GM21528 (cell line): ENCODE data around the gene CRCP.
"Not testable (repeated sequence)": the region's sequence is repeated elsewhere in the genome, so short reads cannot be mapped to it uniquely, and the experiment has no call there.

Source experiments
- ATAC-seq: cut with Tn5 transposase; IDR thresholded peaks from one replicate; pipeline ENCODE4 v1.9.1; 2021; ENCODE audit warnings: mild to moderate bottlenecking, moderate library complexity; ENCODE audit not compliant: unreplicated experiment, low FRiP score

CRCP gene

DNA sequence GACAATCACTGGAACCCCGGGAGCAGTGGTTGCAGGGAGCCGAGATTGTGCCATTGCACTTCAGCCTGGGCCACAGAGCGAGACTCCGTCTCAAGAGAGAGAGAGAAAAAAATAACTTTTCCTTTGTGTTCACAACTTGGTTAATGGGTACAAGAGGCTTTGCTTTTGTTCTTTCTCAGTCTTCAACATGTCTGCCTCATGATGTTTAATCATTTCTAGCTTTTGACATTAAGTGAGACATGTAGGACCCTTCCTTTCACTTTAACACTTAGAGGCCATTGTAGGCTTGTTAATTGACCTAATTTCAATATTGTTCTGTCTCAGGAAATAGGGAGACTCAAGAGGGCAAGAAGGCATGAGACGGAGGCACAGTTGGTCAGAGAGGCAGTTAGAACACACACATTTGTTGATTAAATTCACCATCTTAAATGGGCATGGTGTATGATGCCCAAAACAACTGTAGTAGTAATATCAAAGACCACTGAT is 9.3 kb upstream of the CRCP start:
- ATAC-seq: no peak

DNA sequence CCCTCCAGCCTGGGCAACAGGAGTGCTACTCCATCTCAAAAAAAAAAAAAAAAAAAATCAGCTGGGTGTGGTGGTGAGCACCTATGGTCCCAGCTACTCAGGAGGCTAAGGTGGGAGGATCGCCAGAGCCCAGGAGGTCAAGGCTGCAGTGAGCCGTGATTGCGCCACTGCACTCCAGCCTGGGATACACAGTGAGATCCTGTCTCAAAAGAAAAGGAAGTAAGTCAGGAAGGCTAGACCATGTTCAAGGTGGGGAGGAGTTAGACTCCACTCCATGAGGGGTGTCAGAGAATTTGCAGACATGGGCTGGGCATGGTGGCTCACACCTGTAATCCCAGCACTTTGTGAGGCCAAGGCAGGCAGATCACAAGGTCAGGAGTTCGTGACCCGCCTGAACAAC is 6.2 kb upstream of the CRCP start:
- not testable (repeated sequence) for ATAC-seq

DNA sequence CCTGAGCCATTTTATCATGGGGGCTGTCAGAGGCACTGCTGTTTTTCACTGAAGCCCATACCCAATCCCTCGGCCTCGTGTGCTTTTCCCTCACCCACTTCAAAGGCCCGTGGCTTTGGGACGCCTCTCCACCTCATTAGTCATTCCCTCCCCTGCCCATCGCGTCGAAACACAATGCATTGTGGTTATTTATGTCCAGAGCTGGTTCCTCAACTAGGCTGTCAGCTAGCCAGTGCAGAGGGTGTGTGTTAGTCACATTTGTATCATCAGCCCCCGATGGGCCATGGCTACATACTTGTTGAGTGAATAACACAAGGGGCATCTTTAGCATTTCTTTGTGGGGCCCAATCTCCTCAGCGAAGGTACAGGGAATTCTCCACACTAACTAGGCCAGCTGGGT is 3.8 kb upstream of the CRCP start:
- ATAC-seq: no peak

DNA sequence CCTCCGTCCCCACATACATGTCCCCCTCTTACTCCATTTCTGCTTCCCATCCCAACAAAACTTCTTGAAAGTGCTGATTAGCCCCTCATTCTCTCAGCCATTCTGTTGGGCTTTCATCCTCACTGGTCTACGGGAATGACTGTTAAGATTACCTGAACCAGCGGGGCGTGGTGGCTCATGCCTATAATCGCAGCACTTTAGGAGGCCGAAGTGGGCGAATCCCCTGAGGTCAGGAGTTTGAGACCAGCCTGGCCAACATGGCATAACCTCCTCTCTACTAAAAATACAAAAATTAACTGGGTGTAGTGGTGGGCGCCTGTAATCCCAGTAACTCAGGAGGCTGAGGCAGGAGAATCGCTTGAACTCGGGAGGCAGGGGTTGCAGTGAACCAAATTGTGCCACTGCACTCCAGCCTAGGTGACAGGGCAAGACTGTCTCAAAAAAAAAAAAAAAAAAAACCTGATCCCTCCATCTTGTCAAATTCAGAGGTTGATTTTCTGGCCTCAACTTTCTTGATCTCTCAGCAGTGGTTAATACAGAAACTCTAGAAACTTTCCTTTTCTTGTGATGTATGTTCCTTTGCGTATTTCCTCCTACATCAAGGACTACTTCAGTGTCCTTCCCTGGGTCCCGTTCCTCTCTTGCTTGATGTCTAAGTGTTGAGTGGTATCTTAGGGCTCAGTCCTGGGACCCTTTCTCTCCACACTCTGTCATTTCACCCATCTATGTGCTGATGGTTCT is 2.2 kb downstream of the CRCP start:
- ATAC-seq: not testable (repeated sequence)

DNA sequence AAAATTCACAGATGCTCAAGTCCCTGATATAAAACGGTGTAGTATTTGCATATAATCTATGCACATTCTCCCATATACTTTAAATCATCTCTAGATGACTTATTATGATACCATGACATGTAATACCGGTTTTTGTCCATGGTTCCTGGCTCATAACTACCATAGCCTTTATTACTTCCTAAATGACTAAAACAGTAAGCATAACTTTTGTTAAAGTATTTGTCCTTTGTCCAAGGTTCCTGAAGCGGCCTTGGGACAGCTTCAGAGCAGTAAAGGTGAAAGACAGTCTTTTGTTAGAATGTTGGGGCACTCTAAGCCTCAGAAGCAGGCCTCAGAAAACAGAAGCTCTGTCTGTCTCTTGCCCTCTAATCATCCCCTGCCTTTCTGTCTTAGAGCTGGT is 4.0 kb downstream of the CRCP start:
- no peak for ATAC-seq

DNA sequence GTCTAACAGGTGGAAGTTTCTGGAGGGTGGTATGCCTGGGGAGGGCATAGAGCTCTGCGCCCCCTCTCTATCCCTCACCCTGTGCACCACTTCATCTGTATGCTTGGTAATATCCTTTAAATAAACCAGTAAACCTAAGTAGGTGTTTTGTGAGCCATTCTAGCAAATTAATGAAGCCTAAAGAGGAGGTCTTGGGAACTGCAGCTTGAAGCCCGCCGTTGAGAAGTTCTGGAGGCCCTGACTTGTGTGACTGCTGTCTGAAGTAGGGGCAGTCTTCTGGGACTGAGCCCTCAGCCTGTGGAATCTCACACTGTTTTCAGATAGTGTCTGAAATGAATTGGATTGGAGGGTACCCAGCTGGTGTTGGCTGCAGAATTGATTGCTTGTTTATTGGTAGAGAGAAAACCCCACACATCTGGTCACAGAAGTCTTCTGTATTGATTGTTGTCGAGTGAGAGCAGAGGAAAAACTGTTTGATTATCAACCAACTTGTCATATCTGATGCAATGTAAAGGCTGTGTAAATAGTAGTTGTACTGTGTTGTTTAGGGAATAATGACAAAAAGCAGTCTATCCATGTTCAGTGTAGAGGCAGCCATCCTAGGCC is 4.7 kb downstream of the CRCP start:
- ATAC-seq: no peak

DNA sequence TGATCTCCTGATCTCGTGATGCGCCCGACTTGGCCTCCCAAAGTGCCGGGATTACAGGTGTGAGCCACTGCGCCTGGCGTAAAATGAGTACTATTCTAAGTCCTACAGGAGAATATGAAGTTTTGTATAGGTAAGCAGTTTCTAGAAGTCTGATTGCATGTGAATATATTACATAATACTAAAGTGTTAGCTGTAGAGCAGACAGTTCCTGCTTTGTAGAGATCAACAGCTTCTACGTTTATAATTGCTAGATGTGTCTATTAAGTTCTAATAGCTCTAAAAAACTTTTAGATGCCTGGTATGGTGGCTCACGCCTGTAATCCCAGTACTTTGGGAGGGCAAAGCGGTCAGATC is 8.5 kb downstream of the CRCP start:
- no peak for ATAC-seq

DNA sequence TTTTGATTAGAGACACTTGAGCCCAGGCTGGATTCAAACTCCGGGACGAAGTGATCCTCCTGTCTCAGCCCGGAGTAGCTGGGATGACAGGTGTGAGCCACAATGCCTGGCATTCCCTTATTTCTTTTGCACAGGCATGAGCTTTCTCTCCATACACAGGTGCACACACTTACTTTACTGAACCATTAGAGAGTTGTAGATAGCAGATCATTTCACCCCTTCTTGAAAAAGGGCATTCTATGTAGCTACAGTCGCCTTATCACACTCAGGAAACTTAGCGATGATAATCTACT is 9.9 kb downstream of the CRCP start:
- ATAC-seq: not testable (repeated sequence)

DNA sequence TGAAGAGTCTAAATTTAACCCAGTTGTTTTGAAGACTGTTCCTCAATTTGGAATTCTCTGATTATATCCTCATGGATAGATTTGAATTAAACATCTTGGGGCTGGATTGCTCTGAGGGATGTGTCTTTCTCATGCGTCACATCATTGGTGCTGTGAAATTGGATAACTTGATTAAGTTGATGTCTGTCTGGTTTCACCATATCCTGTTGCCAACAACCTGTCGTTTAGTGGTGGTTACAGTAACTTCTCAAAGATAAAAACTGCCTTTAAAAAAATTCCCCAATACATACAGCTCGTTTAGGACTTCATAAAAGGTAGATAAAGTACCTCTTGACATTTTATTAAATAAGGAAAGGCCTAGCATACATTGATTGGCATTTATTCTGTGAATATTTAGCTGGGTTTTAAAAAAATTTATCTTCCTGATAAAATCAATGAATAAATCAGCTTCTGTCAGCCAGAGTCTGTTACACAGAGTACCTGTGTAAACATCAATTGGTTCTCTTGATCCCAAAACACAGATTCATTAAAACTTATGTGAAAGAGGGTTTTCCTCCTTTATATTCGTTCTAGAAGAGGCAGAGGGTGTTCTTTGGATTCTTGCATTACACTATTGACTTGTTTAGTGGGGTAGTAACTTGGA is 10.5 kb downstream of the CRCP start:
- no peak for ATAC-seq

DNA sequence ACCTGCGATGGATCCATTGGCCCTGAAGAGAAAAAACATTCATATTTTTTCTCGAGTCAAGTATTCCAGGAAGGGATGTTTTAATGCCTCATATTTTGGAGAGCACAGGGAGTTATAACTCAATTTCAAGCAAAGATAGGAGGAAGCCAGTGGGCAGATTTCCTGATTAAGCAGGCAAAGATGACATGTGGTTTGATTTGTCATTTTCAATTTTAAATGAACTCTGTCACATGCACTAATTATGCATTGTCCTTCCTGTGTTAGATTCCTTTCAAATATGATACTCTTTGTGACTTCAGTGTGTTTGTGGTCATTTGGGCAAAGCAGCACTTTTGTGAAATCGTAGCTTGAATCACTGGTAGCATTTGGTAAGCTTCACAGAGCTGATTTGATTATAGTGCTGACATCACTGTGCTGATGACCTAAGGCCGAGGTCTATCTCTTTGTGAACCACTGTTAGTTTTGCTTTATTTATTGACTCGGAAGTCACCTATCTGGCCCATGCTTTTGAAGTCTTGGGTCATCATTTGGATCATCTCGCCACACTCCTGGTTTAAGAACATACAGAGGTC is 11.2 kb downstream of the CRCP start:
- ATAC-seq: not testable (repeated sequence)

DNA sequence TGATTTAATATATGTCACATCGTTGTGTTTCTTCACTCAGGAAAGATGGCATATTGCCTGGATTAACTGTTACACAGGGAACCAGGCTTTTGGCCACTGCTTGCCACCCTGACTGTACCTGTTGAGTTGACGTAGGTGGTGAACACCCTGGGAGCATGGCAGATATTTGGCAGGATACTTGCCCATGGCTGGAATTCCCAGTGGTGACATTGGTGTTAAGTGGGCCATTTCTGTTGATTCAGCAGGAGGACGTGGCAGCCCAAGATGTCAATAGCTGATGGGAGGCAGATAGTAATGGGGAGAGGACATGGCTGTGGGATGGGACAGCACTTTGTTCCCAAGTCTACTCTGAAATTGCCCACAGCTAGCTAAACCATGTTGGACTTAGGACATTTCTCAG is 12.5 kb downstream of the CRCP start:
- not testable (repeated sequence) for ATAC-seq

DNA sequence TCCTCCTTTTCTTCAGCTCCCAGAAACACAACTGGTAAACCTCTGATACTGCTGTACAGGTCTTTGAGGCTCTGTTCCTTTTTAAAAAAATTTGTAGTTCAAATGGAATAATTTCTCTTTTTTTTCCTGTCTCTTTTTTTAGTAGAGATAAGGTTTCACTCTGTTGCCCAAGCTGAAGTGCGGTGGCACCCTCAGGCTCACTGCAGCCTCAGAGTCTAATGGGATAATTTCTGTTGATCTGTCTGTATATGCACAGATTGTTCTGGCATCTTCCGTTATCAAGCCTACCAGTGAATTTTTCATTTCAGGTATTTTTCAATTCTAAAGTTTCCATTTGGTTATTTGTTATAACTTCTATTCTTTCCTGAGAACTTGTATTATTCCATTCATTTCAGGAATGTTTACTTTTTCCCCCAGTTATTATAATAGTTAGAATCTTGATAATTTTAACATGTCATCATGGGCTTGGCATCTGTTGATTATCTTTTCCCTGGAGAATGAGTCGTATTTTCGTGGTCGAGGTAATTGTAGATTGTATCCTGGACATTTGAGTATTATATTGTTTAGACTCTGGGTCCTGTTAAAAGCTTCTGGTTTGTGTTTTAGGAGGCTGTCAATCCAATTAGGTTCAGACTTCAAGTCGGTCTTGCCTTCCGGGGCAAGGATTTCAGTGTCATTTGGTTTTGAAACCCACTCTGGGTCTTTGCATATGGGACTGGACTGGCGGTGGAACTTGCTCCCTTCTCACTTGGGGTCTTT is 24.5 kb downstream of the CRCP start:
- no peak for ATAC-seq

DNA sequence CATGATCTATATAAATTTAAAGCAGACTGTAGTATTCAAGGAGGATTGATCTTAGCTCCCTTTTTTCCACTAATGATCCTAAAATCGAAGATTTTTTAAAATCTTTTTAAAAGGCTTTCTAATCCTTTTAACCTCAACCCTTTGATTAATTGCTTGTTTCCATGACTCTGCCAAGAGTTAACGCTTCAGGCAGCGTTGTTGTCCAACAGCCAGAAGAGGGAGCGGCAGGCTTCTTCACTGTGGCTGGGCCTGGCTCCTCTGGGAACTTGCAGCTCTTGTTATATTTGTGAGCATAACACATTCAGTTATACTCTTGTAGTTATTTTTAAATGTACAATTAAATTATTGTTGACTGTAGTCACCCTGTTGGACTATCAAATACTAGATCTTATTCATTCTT is 26.3 kb downstream of the CRCP start:
- ATAC-seq: no peak

DNA sequence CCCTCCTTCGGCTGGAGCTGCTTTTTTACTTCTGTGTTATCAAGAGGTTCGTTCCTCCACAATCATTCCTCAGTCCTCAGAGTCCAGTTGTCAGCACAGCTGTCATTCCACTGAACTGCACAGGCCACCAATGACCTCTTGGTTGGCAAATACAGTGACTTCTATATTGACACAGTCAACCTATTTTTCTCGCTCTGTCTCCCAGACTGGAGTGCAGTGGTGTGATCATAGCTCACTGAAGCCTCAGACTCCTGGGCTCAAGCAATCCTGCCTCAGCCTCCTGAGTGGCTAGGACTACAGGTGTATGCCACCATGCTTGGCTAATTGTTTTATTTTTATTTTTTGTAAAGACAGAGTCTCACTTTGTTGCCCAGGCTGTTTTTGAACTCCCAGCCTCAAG is 27.7 kb downstream of the CRCP start:
- no peak for ATAC-seq

DNA sequence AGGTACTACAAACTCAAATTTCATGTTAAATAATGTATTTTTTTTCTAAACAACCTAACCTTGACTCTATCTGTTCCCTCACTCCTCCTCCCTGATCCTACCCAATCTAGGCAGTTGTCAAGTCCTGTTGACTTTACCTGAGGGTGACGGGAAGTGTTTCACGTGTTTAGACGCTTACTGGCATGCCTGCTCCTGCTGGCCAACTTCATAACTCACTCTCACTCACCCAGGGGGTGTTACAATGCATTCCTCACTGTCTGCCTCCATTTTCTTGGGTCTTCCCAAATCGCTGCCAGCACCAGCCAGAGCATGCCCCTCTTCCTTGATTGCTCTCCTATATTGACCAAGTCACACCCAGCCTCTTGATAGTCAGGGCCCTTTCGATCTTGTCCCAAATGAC is 28.3 kb downstream of the CRCP start:
- no peak for ATAC-seq

DNA sequence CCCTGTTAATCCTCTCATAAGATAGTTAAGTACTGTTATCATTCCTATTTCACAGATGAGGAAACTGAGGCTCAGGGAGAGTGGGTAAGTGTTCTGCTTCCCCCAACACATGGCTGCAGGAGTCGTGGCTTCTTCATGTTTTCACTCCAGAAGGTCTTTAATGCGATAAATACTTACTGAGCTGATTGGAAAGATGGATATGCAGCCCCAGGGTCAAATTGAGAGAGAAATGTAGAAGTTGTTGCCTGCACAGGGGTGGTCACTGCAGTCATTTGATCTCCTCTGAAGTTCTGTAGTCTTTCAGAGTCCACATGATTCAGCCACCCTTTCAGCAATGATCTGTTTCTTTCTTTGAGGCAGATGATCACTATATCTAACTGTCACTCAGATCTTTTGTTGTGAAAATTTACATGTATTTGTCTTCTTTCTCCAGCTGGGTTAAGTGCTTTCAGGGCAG is 29.3 kb downstream of the CRCP start:
- no peak for ATAC-seq

DNA sequence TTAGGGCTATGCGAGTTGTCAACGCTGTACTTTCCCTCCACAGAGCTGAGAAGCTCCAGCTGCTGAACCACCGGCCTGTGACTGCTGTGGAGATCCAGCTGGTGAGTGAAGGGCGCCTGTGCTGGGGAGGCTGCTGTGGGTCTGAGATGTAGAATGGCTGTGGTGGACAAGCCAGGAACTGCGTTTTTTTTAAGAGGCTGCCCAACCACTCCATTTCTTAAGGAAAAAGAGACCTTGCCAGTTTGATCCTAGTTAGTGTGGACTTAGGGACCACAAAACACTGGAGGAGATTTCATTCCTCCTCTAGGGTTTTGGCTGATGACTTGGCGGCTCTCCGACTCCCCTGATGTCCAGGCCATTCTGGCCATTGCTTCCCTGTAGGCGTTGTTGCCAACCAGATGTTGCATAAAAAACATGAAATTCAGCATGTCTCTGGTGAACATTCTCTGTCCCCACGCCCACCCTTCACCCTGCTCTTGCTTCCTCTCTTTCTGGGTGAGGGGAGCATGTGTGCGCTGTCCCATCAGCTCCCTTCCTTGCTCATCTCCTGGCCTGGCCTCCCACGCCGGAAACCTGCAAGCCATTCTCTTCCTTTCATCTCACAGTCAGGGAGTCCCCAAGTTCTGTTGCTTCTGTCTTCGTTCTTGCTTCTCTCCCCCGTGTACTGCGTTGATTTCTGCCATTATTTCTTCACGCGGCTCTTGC is 30.9 kb downstream of the CRCP start:
- no peak for ATAC-seq

DNA sequence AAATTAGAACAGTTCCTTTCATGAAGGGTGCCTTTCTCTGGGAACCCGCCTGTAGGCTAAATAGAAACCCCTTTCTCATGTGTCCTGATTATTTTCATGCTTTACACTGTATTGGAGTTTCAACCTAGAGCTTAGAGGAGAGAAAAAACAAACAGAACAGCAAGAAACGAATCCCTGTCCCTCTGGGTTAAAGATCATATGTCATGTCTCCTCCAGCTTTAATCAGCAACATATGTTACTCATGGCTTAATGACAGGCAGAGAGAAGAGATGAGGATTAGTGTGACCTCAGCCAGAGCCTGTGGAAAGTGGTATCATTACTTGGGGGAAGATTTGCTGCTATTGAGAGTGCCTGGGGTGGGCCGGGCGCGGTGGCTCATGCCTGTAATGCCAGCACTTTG is 32.1 kb downstream of the CRCP start:
- no peak for ATAC-seq

DNA sequence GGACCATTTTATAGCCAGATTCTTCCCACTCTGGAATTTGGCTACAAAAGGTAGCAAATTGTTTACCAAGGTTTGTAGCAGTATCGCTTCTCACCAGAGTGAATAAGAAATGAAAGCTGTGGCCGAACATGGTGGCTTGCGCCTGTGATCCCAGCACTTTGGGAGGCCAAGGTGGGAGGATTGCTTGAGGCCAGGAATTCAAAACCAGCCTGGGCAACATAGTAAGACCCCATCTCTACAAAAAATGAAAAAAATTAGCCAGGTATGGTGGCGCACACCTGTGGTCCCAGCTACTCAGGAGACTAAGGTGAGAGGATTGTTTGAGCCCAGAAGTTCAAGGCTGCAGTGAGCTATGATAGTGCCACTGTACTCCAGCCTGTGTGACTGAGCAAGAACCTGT is 33.0 kb downstream of the CRCP start:
- not testable (repeated sequence) for ATAC-seq

DNA sequence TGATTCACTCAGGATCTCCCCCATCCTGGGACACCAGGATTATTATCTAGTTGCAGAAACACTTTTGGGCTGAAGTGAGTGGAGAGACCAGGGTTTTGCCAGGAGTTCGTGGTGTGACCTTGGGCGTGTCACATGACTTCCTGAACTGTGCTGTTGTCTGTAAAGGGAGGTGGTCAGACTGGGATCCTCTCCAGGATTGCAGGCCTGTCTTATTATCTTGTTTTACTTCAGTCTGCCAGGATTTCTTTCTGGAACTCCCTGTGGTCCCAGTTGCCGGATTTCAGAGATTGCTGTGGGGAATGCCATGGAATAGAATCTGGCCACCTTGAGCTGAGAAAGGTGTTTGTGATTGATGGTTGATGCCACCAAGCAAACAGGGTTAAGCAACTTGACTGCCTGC is 35.8 kb downstream of the CRCP start:
- no peak for ATAC-seq
